GM21825 (cell line): Measurements from ENCODE around the gene SERPINA9.

Source experiments
- ATAC-seq: cut with Tn5 transposase; IDR thresholded peaks from one replicate; pipeline ENCODE4 v1.9.1; 2021; ENCODE audit warnings: mild to moderate bottlenecking, moderate library complexity; ENCODE audit not compliant: unreplicated experiment

The SERPINA9 gene

DNA sequence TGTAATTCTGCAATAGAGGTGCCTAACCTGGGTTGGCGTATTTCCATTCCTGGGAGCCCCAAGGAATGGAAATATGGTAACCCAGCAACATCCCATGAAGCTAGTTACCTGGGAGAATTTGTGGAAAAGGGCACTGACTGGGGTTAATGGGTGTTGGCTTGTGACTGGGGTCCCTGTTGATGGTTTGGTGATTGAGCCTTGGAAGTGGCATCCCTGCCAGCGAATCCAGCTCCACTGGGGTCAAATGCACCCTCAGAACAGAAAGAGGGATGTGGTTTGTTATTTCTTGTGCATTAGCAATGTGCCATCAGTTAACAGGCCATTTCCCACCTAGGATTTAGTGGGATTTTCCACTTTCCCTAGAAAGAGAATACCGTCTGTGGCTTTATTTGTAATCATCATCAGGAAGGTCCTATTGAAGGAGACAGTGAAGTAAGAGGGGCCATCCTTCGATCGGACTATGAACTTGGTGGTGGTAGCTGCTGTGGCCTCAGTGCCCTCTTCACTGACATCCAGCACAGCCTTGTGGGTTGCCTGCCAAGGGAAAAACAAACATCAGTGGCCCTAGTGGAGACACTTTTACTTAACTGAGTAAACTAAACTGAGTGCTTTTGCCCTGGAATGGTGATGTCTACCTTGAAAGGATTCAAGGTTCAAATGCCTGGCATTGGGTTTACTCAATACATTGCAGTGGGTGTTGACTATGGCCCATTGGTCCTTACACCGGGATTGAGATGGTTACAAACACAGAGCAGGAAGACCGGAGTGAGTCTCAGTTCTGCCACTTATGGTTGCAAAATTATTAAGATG is 13.0 kb downstream of the SERPINA9 start:
- no peak for ATAC-seq

- no peak for ATAC-seq
Measured at GRCh38 chr14:94462219-94462551, 13.8 kb downstream of the SERPINA9 start.

DNA sequence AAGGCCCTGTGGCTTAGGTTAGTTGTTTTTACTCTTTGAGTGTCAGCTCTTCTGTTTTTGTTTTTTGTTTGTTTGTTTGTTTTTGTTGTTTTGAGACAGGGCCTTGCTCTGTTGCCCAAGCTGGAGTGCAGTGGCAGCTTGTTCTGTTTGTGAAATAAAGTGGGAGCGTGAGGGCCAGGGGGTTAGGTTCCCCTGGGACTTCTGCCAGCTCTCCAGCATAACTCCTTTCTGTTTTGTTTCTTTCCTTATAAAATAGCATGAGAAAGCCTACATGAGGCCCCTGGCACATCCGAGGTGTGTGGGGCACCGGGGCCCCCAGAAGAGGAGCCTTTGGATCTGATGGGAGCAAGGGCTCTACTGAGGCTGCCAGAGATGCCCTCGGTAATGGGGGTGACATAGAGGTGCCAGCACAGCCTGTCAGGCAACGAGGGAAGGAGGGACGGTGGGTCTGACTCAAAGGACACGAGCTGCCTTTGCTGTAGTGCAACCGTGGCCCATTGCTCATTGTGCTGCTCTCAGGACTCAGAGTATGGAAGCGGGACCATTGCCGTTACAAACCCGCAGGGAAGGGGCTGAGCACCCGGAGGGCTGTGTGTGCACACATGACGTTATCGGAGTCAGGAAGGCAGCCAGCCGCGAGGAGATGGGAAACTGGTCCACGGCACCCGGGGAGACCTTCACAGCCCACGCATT is 14.3 kb downstream of the SERPINA9 start:
- no peak for ATAC-seq

DNA sequence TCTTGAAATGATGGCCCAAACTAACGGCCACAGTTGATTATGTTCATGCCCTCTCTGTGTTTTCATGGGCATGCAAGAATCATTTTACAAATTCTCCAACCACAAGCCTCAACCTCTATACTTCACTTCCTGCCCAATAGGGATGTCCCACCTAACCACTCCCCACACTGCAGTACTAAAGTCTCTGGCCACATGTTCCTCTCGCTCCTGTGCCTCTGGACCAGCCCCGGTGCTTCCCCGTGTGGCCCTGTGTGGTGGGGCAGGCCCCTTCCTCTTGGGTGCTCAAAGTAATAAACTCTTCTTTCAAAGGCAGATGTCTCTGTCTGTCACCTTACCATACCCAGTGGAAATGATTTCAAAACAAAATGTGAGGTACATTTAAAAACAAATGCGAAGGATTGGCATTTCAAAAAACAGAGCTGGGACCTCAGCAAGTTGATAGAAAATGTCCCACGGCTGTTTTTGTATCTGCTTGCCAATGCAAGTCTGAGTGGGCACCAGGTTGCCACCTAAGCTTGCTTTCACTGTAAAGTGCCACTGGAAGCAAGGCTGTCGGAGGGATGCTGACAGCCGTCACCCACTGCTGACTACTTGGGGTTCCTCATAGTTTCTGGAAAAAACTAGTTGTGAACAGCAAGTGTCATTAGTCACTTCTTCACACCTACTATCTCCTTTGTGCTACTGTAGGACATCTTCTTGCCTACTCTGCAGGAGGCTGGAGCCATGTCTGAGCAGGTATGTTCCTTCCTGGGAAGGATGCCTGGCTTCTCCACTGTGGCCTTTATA is 15.2 kb downstream of the SERPINA9 start:
- ATAC-seq, result no peak

DNA sequence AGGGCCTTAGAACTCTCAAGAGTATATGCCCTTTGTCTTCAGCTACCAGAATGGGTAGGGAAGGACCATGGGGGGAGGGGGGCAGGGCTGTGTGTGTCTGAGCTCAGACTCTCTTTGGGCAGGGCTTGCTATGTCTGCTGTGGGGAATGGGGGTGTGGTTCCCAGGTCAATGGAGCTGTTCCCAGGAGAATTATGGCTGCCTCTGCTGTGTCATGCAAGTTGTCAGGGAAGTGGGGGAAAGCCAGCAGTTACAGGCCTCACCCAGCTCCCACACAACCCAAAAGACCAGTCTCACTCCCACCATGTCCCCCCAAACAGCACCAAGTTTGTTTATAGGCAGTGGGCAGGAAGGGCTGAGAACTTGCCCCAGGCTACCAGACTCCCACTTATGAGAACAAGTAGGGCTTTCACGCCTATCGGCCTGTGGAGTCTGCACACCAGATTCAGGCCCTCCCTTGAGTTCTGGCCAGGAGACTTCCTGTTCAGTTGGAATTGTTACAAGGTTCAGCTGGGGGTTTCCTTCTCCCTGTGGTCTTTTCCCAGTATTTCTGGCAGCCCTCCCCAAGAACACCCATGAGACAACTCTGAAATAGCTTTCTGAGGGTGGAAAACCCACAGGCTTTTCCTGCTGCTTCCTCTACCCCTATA is 17.3 kb downstream of the SERPINA9 start:
- no peak for ATAC-seq

DNA sequence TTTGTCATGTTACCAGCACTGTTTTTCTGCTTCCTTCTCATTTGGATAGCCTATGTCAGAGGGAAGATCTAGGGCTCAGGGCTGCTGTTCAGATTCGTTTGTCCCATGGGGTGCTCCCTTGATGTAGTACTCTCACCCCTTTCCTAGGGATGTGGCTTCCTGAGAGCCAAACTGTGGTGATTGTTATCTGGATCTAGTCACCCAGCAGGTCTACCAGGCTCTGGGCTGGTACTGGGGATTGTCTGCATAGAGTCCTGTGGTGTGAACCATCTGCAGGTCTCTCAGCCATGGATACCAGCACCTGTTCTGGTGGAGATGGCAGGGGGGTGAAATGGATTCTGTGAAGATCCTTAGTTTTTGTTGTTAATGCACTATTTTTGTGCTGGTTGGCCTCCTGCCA is 17.9 kb downstream of the SERPINA9 start:
- no peak for ATAC-seq

- ATAC-seq, result no peak
Measured at GRCh38 chr14:94455928-94456327, 20.1 kb downstream of the SERPINA9 start.

GRCh38 chr14:94451826-94452225 is 24.2 kb downstream of the SERPINA9 start:
- no peak for ATAC-seq

DNA sequence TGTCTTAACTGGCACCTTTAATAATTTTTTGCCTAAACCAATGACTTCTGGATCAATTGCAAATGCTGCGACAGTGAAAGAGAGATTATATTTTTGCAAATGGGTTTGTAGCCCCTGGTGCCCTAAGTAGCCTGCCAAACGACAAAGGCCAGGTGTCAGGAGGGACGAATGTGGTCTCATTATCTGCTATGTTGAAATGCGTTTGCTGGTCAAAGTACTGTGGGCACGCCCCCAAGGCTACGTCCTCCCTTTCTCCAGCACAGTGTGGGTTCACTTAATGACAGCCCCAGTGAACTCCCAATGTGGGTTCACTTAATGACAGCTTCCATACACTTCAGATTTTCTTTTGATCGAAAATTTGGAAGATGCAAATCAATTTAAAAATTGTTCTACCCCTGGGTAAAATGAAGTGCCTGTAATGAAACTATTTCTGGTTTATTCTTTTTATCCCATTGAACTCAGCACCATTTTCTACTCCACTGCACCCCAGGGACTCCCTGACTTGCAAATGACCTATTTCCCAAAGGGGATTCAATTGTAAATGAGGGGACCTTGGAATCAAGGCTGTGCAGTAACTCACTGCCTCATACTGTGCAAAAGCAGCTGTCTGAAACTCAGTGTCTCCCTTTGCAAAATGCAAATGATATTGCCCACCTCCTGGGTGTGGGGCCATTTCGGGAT is 24.8 kb downstream of the SERPINA9 start:
- ATAC-seq, result no peak

- no peak for ATAC-seq
Measured at GRCh38 chr14:94450722-94451090, 25.3 kb downstream of the SERPINA9 start.

GRCh38 chr14:94449930-94450329 is 26.1 kb downstream of the SERPINA9 start:
- ATAC-seq, result no peak

DNA sequence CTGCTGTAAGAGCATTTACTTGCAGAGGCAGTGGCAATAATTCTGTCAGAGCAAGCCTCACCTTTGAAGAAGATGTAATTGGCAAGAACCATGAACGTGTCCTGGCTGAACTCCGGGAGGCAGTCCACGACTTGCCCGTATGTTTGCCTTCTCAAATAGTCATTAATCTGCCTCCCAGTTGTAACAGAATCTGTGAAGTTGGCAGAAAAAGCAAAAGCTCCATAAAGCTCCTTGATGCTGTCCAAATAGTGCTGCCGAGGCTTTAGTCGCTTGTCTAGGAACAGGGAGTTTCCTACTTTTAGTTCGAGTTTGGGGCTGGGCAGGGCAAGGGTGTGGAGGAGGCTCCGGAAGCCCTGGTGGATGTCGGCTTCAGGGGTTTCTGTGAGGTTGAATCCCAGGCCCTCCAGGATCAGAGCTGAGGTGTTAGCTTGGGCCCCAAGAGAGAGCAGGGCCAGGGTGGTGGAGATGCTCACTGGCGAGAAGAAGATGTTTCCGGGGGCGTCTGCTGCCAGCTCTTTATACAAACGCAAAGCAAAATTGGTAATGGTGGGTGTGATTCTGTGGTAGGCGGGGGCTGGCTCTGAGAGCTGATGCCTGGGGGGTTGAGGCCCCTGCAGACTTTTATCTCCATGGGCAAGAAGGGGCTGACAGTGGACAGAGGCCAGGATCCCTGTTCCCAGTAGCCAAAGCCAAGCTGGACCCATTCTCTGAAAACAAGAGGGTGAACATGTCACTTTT is 27.8 kb downstream of the SERPINA9 start:
- no peak for ATAC-seq

GRCh38 chr14:94447206-94447605 is 28.8 kb downstream of the SERPINA9 start:
- no peak for ATAC-seq

- no peak for ATAC-seq
Measured at GRCh38 chr14:94446126-94446525, 29.9 kb downstream of the SERPINA9 start.

- ATAC-seq, result no peak
Measured at GRCh38 chr14:94445003-94445402, 31.0 kb downstream of the SERPINA9 start.

DNA sequence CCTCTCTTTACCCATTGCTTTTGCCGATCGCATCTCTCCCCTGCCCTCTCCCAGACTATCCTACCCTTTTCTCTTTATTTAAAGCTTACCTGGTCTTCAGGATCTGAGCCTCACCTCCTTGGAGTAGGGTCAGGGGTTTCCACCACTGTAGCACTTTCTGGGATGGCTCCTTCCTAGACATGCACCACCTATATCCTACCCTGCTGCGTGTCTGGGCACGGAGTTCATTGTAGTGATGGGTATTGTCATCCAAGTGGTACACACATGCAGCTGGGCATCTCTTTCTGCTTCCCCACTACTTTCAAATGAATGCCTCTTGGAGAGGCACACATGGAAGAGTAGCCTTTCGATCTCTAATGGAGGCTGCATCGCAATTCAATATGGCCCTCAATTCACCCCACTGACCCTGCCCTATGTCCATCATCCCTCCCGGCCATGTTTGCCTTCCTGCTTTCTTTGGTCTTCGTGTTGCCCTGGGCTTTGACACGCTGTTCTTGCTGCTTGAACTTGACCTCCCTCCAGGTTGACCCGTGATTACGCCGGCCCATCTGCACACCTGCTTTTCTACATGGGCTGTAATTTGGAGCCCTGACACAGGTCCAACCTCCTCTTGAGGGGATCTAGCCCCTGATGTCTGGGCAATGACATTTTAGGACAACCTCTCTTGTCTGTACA is 34.3 kb downstream of the SERPINA9 start:
- ATAC-seq, result no peak

DNA sequence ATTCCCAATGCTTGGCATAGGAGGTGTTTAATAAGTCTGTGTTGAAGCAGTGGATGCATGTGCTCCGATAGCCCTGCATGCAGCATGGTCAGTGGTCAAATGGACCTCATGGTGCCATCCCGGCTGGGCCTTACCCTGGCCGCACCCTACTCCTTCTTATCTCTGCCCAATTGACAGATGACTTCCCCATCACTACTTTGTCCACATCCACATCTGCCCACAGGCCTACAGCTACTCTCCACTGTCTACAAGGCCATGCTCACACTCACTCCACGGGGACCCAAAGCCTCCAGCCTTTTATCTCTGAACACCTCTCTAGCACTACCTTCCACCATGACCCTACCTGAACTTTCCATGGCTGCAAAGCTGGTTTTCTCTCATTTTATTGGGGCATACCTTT is 34.9 kb downstream of the SERPINA9 start:
- no peak for ATAC-seq

- ATAC-seq, result no peak
Measured at GRCh38 chr14:94439453-94440057, 36.4 kb downstream of the SERPINA9 start.

- ATAC-seq, result no peak
Measured at GRCh38 chr14:94428610-94429009, 47.4 kb downstream of the SERPINA9 start.
